Measurements from ENCODE around the gene PIK3C2B. TPM values are rescaled to one million over a fixed set of nuclear protein-coding genes. Genes with fewer than 3 reads are reported as not detected.
A peak's percentile ranks its signal among the peaks of the same experiment; 100 is the strongest.

The PIK3C2B gene
- total and polyA plus RNA-seq, 4 donors = 11.9 to 37.6 (median 25.0) TPM

- no peak overlapping the region for H3K9ac ChIP-seq (ENCODE audit: insufficient read depth in 1 of 2, low read length in 2 of 2)
- ATAC-seq (ENCODE audit: insufficient read depth, low FRiP score) = no peak
- TF ChIP-seq CTCF (IDR thresholded peaks at IDR 0.05; ENCODE audit: control extremely low read depth, extremely low read depth) = no peak
- no peak for DNase-seq
- no peaks in the 10 kb centered on the region for H3K36me3 ChIP-seq (ENCODE audit: control insufficient read depth in 4 of 4, insufficient read depth in 4 of 4, low read length in 4 of 4)
- H3K27ac ChIP-seq (ENCODE audit: low read depth in 1 of 2, low read length in 1 of 2) = no peak overlapping the region
- H3K27me3 ChIP-seq (ENCODE audit: control insufficient read depth in 3 of 3, insufficient read depth in 3 of 3, low read length in 2 of 3) = peaks cover 0 to 4% (median 0%) of the 10 kb centered on the region in 3 donors
- H3K4me1 ChIP-seq (ENCODE audit: control insufficient read depth in 5 of 5, insufficient read depth in 5 of 5, low read length in 5 of 5) = peaks cover 0 to 33% (median 11%) of the 10 kb centered on the region in 5 donors
- 50 to 73% methylated on average over 5 of the region's 6 CpGs for WGBS, 2 donors
- no peaks in the 10 kb centered on the region for H3K9me3 ChIP-seq (ENCODE audit: control insufficient read depth in 4 of 4, insufficient read depth in 3 of 4, low read length in 3 of 4)
- H3K4me3 ChIP-seq = no peak overlapping the region
Observed at GRCh38 chr1:204495777-204496176, 1.2 kb upstream of the PIK3C2B start.

GRCh38 chr1:204495078-204495753, 611 bp upstream of the PIK3C2B start:
- H3K27me3 ChIP-seq (ENCODE audit: control insufficient read depth in 3 of 3, insufficient read depth in 3 of 3, low read length in 2 of 3) = peaks cover 0 to 4% (median 0%) of the 10 kb centered on the region in 3 donors
- H3K36me3 ChIP-seq (ENCODE audit: control insufficient read depth in 4 of 4, insufficient read depth in 4 of 4, low read length in 4 of 4) = no peaks in the 10 kb centered on the region
- H3K4me1 ChIP-seq (ENCODE audit: control insufficient read depth in 5 of 5, insufficient read depth in 5 of 5, low read length in 5 of 5) = peaks cover under 1 to 33% (median 11%) of the 10 kb centered on the region in 5 donors
- H3K9me3 ChIP-seq (ENCODE audit: control insufficient read depth in 4 of 4, insufficient read depth in 3 of 4, low read length in 3 of 4) = no peaks in the 10 kb centered on the region
- H3K9ac ChIP-seq (ENCODE audit: insufficient read depth in 1 of 2, low read length in 2 of 2) = peak overlapping the region in 1 of 2 donors; percentile 42
- H3K27ac ChIP-seq (ENCODE audit: low read depth in 1 of 2, low read length in 1 of 2) = peak overlapping the region; percentile 67 to 94
- no peak for TF ChIP-seq CTCF (IDR thresholded peaks at IDR 0.05; ENCODE audit: control extremely low read depth, extremely low read depth)
- ATAC-seq (ENCODE audit: insufficient read depth, low FRiP score) (no peak), DNase-seq (peak in 1 of 3 donors; percentile 37)
- WGBS, 2 donors = 4% methylated on average over 17 of the region's 17 CpGs
- H3K4me3 ChIP-seq = peak overlapping the region; percentile 94

- Histone ChIP-seq H3K4me3 (peak overlapping the region; percentile 94), H3K27ac (ENCODE audit: low read depth in 1 of 2, low read length in 1 of 2) (peak overlapping the region; percentile 68 to 94), H3K27me3 (ENCODE audit: control insufficient read depth in 3 of 3, insufficient read depth in 3 of 3, low read length in 2 of 3) (peaks cover 0 to 4% (median 0%) of the 10 kb centered on the region in 3 donors), H3K4me1 (ENCODE audit: control insufficient read depth in 5 of 5, insufficient read depth in 5 of 5, low read length in 5 of 5) (peaks cover 5 to 33% (median 11%) of the 10 kb centered on the region in 5 donors), H3K9me3 (ENCODE audit: control insufficient read depth in 4 of 4, insufficient read depth in 3 of 4, low read length in 3 of 4) (no peaks in the 10 kb centered on the region), H3K36me3 (ENCODE audit: control insufficient read depth in 4 of 4, insufficient read depth in 4 of 4, low read length in 4 of 4) (no peaks in the 10 kb centered on the region), H3K9ac (ENCODE audit: insufficient read depth in 1 of 2, low read length in 2 of 2) (peak overlapping the region; percentile 37 to 73)
- DNase-seq (peak; percentile 82 to 88 (median 85)), ATAC-seq (ENCODE audit: insufficient read depth, low FRiP score) (peak; percentile 73)
- 1% methylated on average over 14 of the region's 14 CpGs for WGBS, 2 donors
- no peak for TF ChIP-seq CTCF (IDR thresholded peaks at IDR 0.05; ENCODE audit: control extremely low read depth, extremely low read depth)
Observed at GRCh38 chr1:204493984-204494280, 673 bp downstream of the PIK3C2B start.

Measured in lung (tissue), 12 donors.